ENCODE measurements around the gene HPN. TPM values are rescaled to one million over a fixed set of nuclear protein-coding genes. Genes with fewer than 3 reads are reported as not detected.

HPN gene
- total and polyA plus RNA-seq, 2 experiments from 2014 or later: 21.3 to 36.2 TPM

DNA sequence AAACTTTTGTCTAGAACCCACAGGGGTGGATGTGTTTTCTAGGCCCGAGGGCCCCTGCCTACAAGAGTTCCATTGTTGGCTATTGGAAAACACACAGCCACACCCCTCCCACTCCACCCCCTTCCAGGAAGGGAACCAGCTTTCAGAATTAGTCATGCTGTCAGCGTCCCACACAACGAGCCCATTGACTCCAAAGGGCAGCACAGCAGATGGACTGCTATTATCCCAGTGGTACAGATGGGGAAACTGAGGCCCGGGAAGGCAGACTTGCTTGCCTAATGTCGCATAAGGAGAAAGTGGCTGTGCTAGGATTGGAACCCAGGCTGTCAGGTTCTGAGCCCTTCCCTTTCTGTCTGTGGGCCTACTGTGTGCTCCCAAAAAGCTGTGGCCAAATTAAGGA is 66.0 kb downstream of the HPN start:
- no peak overlapping the region for H3K27ac ChIP-seq
- no peaks in the 10 kb centered on the region for H3K4me1 ChIP-seq (ENCODE audit: low read depth)
- H3K27me3 ChIP-seq: no peaks in the 10 kb centered on the region
- peak in 1 of 2 donors; percentile 79 for DNase-seq (ENCODE audit: low read depth in 1 of 2, low spot score in 1 of 2)
- no peak overlapping the region for H3K4me3 ChIP-seq
- no peaks in the 10 kb centered on the region for H3K9me3 ChIP-seq (ENCODE audit: low read depth)
- TF ChIP-seq, protein P1, sequence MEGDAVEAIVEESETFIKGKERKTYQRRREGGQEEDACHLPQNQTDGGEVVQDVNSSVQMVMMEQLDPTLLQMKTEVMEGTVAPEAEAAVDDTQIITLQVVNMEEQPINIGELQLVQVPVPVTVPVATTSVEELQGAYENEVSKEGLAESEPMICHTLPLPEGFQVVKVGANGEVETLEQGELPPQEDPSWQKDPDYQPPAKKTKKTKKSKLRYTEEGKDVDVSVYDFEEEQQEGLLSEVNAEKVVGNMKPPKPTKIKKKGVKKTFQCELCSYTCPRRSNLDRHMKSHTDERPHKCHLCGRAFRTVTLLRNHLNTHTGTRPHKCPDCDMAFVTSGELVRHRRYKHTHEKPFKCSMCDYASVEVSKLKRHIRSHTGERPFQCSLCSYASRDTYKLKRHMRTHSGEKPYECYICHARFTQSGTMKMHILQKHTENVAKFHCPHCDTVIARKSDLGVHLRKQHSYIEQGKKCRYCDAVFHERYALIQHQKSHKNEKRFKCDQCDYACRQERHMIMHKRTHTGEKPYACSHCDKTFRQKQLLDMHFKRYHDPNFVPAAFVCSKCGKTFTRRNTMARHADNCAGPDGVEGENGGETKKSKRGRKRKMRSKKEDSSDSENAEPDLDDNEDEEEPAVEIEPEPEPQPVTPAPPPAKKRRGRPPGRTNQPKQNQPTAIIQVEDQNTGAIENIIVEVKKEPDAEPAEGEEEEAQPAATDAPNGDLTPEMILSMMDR (IDR thresholded peaks at IDR 0.05; ENCODE audit: low read depth, low read length): no peak
- H3K36me3 ChIP-seq: no peaks in the 10 kb centered on the region

DNA sequence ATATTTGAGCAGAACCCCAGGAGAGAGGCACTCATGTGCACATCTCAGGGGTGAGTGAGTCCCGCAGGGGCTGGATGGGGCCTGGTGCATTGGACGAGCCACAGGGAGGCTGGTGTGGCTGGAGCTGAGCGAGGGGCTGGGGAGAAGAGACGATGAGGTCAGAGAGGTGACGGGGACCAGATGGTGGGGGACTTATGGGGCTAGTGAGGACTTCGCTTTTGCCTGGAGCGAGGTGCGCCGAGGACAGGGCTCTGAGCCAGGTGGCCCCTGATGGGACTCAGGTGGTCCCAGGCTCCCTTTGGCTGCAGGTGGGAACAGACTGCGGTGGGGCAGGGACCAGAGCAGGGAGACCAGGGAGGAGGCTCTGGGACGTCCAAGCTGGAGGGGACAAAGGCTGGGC is 67.2 kb downstream of the HPN start:
- Histone ChIP-seq H3K4me3 (no peak overlapping the region), H3K27ac (no peak overlapping the region), H3K36me3 (no peaks in the 10 kb centered on the region), H3K9me3 (ENCODE audit: low read depth) (no peaks in the 10 kb centered on the region), H3K27me3 (no peaks in the 10 kb centered on the region), H3K4me1 (ENCODE audit: low read depth) (no peaks in the 10 kb centered on the region)
- DNase-seq (ENCODE audit: low read depth in 1 of 2, low spot score in 1 of 2): no peak
- TF ChIP-seq, protein P1 (IDR thresholded peaks at IDR 0.05; ENCODE audit: low read depth, low read length): no peak

DNA sequence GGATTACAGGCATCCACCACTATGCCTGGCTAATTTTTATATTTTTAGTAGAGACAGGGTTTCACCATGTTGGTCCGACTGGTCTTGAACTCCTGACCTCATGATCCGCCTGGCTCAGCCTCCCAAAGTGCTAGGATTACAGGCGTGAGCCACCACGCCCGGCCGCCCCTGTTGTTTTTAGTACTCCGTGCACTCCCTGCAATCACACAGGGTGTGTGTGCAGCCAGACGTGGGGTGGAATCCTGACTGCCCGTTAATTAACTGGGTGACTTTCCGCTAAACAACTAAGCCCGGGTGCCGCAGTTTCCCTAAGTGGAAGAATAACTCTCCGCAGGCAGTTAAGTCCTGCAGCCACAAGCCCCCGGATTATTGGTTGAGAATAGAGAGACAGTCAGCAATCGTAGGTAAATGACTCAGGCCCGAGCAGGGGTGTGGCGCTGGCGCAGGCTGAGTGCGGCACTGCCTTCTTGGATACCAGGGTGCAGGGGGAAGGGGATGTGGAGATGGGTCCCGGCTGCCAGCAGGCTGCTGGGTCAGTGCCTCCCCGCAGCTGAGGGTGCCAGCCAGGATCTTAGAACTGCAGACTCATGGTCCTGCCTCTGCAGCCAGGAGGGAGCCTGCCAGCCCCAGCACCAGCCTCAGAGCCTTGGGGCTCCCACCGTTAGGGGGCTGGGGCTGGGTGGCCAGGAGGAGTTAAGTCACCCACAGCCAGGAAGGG is 68.0 kb downstream of the HPN start:
- Histone ChIP-seq H3K27me3 (no peaks in the 10 kb centered on the region), H3K4me3 (no peak overlapping the region), H3K4me1 (ENCODE audit: low read depth) (no peaks in the 10 kb centered on the region), H3K36me3 (no peaks in the 10 kb centered on the region), H3K27ac (no peak overlapping the region), H3K9me3 (ENCODE audit: low read depth) (no peaks in the 10 kb centered on the region)
- TF ChIP-seq, protein P1 (IDR thresholded peaks at IDR 0.05; ENCODE audit: low read depth, low read length): no peak
- DNase-seq (ENCODE audit: low read depth in 1 of 2, low spot score in 1 of 2): no peak

DNA sequence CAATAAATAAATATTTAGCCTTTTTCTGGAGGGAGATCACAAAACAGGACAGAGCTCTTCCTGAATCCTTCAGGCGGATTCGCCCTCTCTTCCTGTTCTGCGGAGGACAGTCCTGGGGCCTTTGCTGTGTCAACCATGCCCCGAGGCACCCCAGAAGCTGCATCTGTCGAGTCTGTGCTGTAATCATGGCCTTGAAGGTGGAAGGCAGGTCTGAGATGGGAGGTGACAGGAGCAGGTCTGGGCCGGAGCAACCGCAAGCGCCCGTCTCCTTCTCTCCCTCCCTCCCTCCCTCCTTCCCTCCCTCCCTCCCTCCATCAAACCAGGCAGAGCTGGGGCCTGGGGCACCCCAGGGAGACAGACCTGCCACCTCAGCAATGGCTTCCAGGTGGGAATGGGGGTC is 69.5 kb downstream of the HPN start:
- H3K27ac ChIP-seq: no peak overlapping the region
- H3K36me3 ChIP-seq: no peaks in the 10 kb centered on the region
- H3K27me3 ChIP-seq: no peaks in the 10 kb centered on the region
- H3K4me3 ChIP-seq: no peak overlapping the region
- TF ChIP-seq, protein P1 (IDR thresholded peaks at IDR 0.05; ENCODE audit: low read depth, low read length): no peak
- H3K4me1 ChIP-seq (ENCODE audit: low read depth): no peaks in the 10 kb centered on the region
- DNase-seq (ENCODE audit: low read depth in 1 of 2, low spot score in 1 of 2): no peak
- no peaks in the 10 kb centered on the region for H3K9me3 ChIP-seq (ENCODE audit: low read depth)

DNA sequence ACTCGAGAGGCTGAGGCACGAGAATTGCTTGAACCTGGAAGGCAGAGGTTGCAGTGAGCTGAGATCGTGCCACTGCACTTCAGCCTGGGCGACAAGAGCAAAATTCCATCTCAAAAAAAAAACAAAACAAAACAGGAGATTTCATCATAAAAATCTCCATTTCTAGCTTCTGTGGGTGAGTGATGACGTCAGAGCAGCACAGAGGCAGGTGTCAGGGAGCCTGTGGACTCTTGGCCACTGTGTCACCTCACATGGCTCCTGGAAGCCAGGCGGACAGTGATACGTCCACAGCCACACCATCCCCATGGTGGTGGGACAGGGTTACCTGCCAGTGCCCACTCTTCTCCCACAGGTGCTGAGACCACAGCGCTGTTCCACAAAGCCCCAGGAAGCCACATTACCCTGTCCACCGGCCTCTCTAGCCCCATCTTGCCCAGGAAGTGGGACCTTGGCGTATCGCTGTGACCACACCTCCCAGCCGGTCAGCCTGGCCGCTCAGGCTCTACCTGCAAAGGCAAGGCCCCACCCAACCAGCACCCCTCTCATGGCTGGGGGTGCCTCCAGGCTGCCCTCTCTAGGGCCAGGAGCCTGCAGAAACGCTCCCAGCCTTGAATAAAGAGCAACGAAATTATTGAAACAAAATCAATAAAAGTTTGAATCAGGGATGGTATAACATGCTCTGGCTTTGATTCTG is 71.6 kb downstream of the HPN start:
- Histone ChIP-seq H3K9me3 (ENCODE audit: low read depth) (no peaks in the 10 kb centered on the region), H3K36me3 (no peaks in the 10 kb centered on the region), H3K4me3 (no peak overlapping the region), H3K27ac (no peak overlapping the region), H3K4me1 (ENCODE audit: low read depth) (no peaks in the 10 kb centered on the region), H3K27me3 (no peaks in the 10 kb centered on the region)
- TF ChIP-seq, protein P1 (IDR thresholded peaks at IDR 0.05; ENCODE audit: low read depth, low read length): no peak
- no peak for DNase-seq (ENCODE audit: low read depth in 1 of 2, low spot score in 1 of 2)

All from cardiac muscle cell (in vitro differentiated cells and primary cell).